Karpas-422 (cell line): ENCODE data around the gene C17orf114.

Experiments used
- DNase-seq: peaks from one replicate; pipeline ENCODE4 v3.0.0-alpha.2; 2015
- H2AFZ ChIP-seq: fragments of 200-600 bp; sonication (generic); 2 replicates; pipeline ENCODE4 v1.6.1; 2014; ENCODE audit warnings: antibody characterized with exemption, low read length, mixed read lengths
- H3K27ac ChIP-seq: fragments of 200-600 bp; sonication (generic); 2 replicates; pipeline ENCODE4 v1.5.1; 2014; ENCODE audit warnings: mild to moderate bottlenecking, low read length, moderate library complexity
- H3K27me3 ChIP-seq: fragments of 200-600 bp; sonication (generic); 2 replicates; pipeline ENCODE4 v1.6.1; 2014; ENCODE audit warnings: low read length, mixed read lengths
- H3K36me3 ChIP-seq: fragments of 200-600 bp; sonication (generic); 2 replicates; pipeline ENCODE4 v1.6.1; 2014; ENCODE audit warnings: low read length, mixed read lengths; ENCODE audit not compliant: insufficient read depth
- H3K4me1 ChIP-seq: fragments of 200-600 bp; sonication (generic); 2 replicates; pipeline ENCODE4 v1.6.1; 2014; ENCODE audit warnings: mild to moderate bottlenecking, low read length, mixed read lengths
- H3K4me2 ChIP-seq: fragments of 200-600 bp; sonication (generic); 2 replicates; pipeline ENCODE4 v1.6.1; 2014; ENCODE audit warnings: low read length, low read depth, mild to moderate bottlenecking; ENCODE audit not compliant: poor library complexity, severe bottlenecking
- H3K4me3 ChIP-seq: fragments of 200-600 bp; sonication (generic); 2 replicates; pipeline ENCODE4 v1.5.1; 2014; ENCODE audit warnings: mild to moderate bottlenecking, antibody characterized with exemption, low read length, mixed read lengths
- H3K79me2 ChIP-seq: fragments of 200-600 bp; sonication (generic); 2 replicates; pipeline ENCODE4 v1.6.1; 2014; ENCODE audit warnings: mild to moderate bottlenecking, low read length, mixed read lengths
- H3K9ac ChIP-seq: fragments of 200-600 bp; sonication (generic); 2 replicates; pipeline ENCODE4 v1.6.0; 2014; ENCODE audit warnings: low read length
- H3K9me2 ChIP-seq: fragments of 200-600 bp; sonication (generic), shearing (Covaris generic); replicated peaks from 2 replicates; pipeline ENCODE4 v1.6.0; 2014; ENCODE audit warnings: mild to moderate bottlenecking, low read length, moderate library complexity; ENCODE audit not compliant: insufficient read depth
- H3K9me3 ChIP-seq: fragments of 300-700, 200-600 bp; sonication (generic); 2 replicates; pipeline ENCODE4 v1.6.1; 2014; ENCODE audit warnings: low read length, mixed read lengths
- H4K20me1 ChIP-seq: fragments of 200-600 bp; sonication (generic); 2 replicates; pipeline ENCODE4 v1.6.1; 2014; ENCODE audit warnings: mild to moderate bottlenecking, antibody characterized with exemption, low read length, low read depth; ENCODE audit not compliant: insufficient read depth

The C17orf114 gene

GRCh38 chr17:4788159-4788806 is 13.8 kb downstream of the C17orf114 start:
- no peaks in the 10 kb centered on the region for H3K9me2 ChIP-seq
- H3K4me2 ChIP-seq: no peak overlapping the region
- no peak overlapping the region for H2AFZ ChIP-seq
- no peaks in the 10 kb centered on the region for H3K9me3 ChIP-seq
- peaks cover 18% of the 10 kb centered on the region for H3K4me1 ChIP-seq
- no peak overlapping the region for H3K9ac ChIP-seq
- no peaks in the 10 kb centered on the region for H4K20me1 ChIP-seq
- DNase-seq: no peak
- no peaks in the 10 kb centered on the region for H3K36me3 ChIP-seq
- no peak overlapping the region for H3K4me3 ChIP-seq
- H3K79me2 ChIP-seq: no peaks in the 10 kb centered on the region
- H3K27me3 ChIP-seq: no peaks in the 10 kb centered on the region
- no peak overlapping the region for H3K27ac ChIP-seq

- Histone ChIP-seq H3K36me3 (no peaks in the 10 kb centered on the region), H3K79me2 (no peaks in the 10 kb centered on the region), H3K9me3 (no peaks in the 10 kb centered on the region), H2AFZ (no peak overlapping the region), H4K20me1 (no peaks in the 10 kb centered on the region), H3K27ac (no peak overlapping the region), H3K27me3 (no peaks in the 10 kb centered on the region), H3K9ac (no peak overlapping the region), H3K4me3 (no peak overlapping the region), H3K9me2 (no peaks in the 10 kb centered on the region), H3K4me2 (no peak overlapping the region), H3K4me1 (peaks cover 18% of the 10 kb centered on the region)
- DNase-seq: no peak
Observed at GRCh38 chr17:4786516-4786915, 15.6 kb downstream of the C17orf114 start.

- Histone ChIP-seq H3K4me3 (no peak within 1 kb of the TSS), H3K27ac (no peak within 1 kb of the TSS), H3K36me3 (no peaks in the 10 kb centered on the region), H4K20me1 (no peaks in the 10 kb centered on the region), H3K9me3 (no peaks in the 10 kb centered on the region), H3K9ac (no peak within 1 kb of the TSS), H3K4me2 (no peak within 1 kb of the TSS), H3K9me2 (no peaks in the 10 kb centered on the region), H3K4me1 (peaks cover 18% of the 10 kb centered on the region), H3K27me3 (no peaks in the 10 kb centered on the region), H2AFZ (no peak within 1 kb of the TSS), H3K79me2 (no peaks in the 10 kb centered on the region)
- no peak for DNase-seq
Observed at GRCh38 chr17:4786106-4786511, 16.0 kb downstream of the C17orf114 start, which contains the start of gene VMO1. Gene VMO1 (minus strand): TSS chr17:4786364. CDS start chr17:4786352, 12 bp downstream.

- Histone ChIP-seq H3K27ac (no peak overlapping the region), H3K4me2 (no peak overlapping the region), H3K27me3 (no peaks in the 10 kb centered on the region), H2AFZ (no peak overlapping the region), H3K79me2 (no peaks in the 10 kb centered on the region), H4K20me1 (no peaks in the 10 kb centered on the region), H3K9me3 (no peaks in the 10 kb centered on the region), H3K4me1 (peaks cover 14% of the 10 kb centered on the region), H3K36me3 (no peaks in the 10 kb centered on the region), H3K4me3 (no peak overlapping the region), H3K9me2 (no peaks in the 10 kb centered on the region), H3K9ac (no peak overlapping the region)
- no peak for DNase-seq
Observed at GRCh38 chr17:4785311-4786105, 16.6 kb downstream of the C17orf114 start.

- no peak overlapping the region for H2AFZ ChIP-seq
- H3K27me3 ChIP-seq: no peaks in the 10 kb centered on the region
- H3K9ac ChIP-seq: no peak overlapping the region
- no peaks in the 10 kb centered on the region for H3K4me1 ChIP-seq
- no peak overlapping the region for H3K4me2 ChIP-seq
- no peaks in the 10 kb centered on the region for H3K9me2 ChIP-seq
- H3K9me3 ChIP-seq: no peaks in the 10 kb centered on the region
- no peaks in the 10 kb centered on the region for H3K36me3 ChIP-seq
- no peak for DNase-seq
- no peak overlapping the region for H3K27ac ChIP-seq
- H3K79me2 ChIP-seq: no peaks in the 10 kb centered on the region
- no peaks in the 10 kb centered on the region for H4K20me1 ChIP-seq
- H3K4me3 ChIP-seq: no peak overlapping the region
Observed at GRCh38 chr17:4782652-4783051, 19.5 kb downstream of the C17orf114 start.

GRCh38 chr17:4780325-4780955 is 21.7 kb downstream of the C17orf114 start:
- Histone ChIP-seq H3K9me2 (no peaks in the 10 kb centered on the region), H3K79me2 (no peaks in the 10 kb centered on the region), H3K27me3 (no peaks in the 10 kb centered on the region), H3K27ac (no peak overlapping the region), H4K20me1 (no peaks in the 10 kb centered on the region), H3K4me1 (no peaks in the 10 kb centered on the region), H3K9ac (no peak overlapping the region), H3K36me3 (no peaks in the 10 kb centered on the region), H2AFZ (no peak overlapping the region), H3K4me2 (no peak overlapping the region), H3K9me3 (no peaks in the 10 kb centered on the region), H3K4me3 (no peak overlapping the region)
- no peak for DNase-seq

- Histone ChIP-seq H3K4me2 (no peak overlapping the region), H3K4me1 (no peaks in the 10 kb centered on the region), H2AFZ (no peak overlapping the region), H3K9me3 (no peaks in the 10 kb centered on the region), H3K9me2 (no peaks in the 10 kb centered on the region), H3K36me3 (no peaks in the 10 kb centered on the region), H3K27ac (no peak overlapping the region), H4K20me1 (no peaks in the 10 kb centered on the region), H3K27me3 (no peaks in the 10 kb centered on the region), H3K4me3 (no peak overlapping the region), H3K79me2 (no peaks in the 10 kb centered on the region), H3K9ac (no peak overlapping the region)
- no peak for DNase-seq
Observed at GRCh38 chr17:4777969-4778760, 24.0 kb downstream of the C17orf114 start.

- no peak for DNase-seq
- Histone ChIP-seq H3K27me3 (no peaks in the 10 kb centered on the region), H3K27ac (no peak overlapping the region), H3K9me3 (no peaks in the 10 kb centered on the region), H2AFZ (no peak overlapping the region), H4K20me1 (no peaks in the 10 kb centered on the region), H3K9me2 (no peaks in the 10 kb centered on the region), H3K4me2 (no peak overlapping the region), H3K9ac (no peak overlapping the region), H3K79me2 (no peaks in the 10 kb centered on the region), H3K4me1 (no peaks in the 10 kb centered on the region), H3K4me3 (no peak overlapping the region), H3K36me3 (no peaks in the 10 kb centered on the region)
Observed at GRCh38 chr17:4772235-4772613, 29.9 kb downstream of the C17orf114 start.
